ENCODE results near the gene EVI2A. TPM values are rescaled to one million over a fixed set of nuclear protein-coding genes. Genes with fewer than 3 reads are reported as not detected.

EVI2A gene
- total RNA-seq, 1 donor from 2014 or later, result 2.9 TPM

GRCh38 chr17:31286587-31286986 is 34.8 kb downstream of the EVI2A start:
- intact Hi-C loops (cut with micrococcal nuclease), result no loop called here
- Histone ChIP-seq H3K36me3 (peaks cover 28% of the 10 kb centered on the region), H3K27ac (replicated peaks) (no peak overlapping the region), H3K27me3 (ENCODE audit: low read depth) (no peaks in the 10 kb centered on the region), H3K4me1 (no peaks in the 10 kb centered on the region), H3K4me3 (no peak overlapping the region), H3K9me3 (replicated peaks) (no peaks in the 10 kb centered on the region)
- no peak for DNase-seq
- no peak for TF ChIP-seq CTCF (IDR thresholded peaks at IDR 0.05; ENCODE audit: borderline replicate concordance)

- no peak for TF ChIP-seq CTCF (IDR thresholded peaks at IDR 0.05; ENCODE audit: borderline replicate concordance)
- Histone ChIP-seq H3K36me3 (peaks cover 26% of the 10 kb centered on the region), H3K27ac (replicated peaks) (no peak overlapping the region), H3K9me3 (replicated peaks) (no peaks in the 10 kb centered on the region), H3K27me3 (ENCODE audit: low read depth) (no peaks in the 10 kb centered on the region), H3K4me3 (no peak overlapping the region), H3K4me1 (no peaks in the 10 kb centered on the region)
- intact Hi-C loops (cut with micrococcal nuclease), result no loop called here
- DNase-seq, result no peak
These were observed 37.6 kb downstream of the EVI2A start for GRCh38 chr17:31283841-31284240.

GRCh38 chr17:31281061-31281460 is 40.4 kb downstream of the EVI2A start:
- no peak overlapping the region for H3K4me3 ChIP-seq
- intact Hi-C loops (cut with micrococcal nuclease), result no loop called here
- DNase-seq, result no peak
- H3K36me3 ChIP-seq, result peaks cover 37% of the 10 kb centered on the region
- no peaks in the 10 kb centered on the region for H3K27me3 ChIP-seq (ENCODE audit: low read depth)
- no peak for TF ChIP-seq CTCF (IDR thresholded peaks at IDR 0.05; ENCODE audit: borderline replicate concordance)
- H3K27ac ChIP-seq (replicated peaks), result no peak overlapping the region
- no peaks in the 10 kb centered on the region for H3K9me3 ChIP-seq (replicated peaks)
- no peaks in the 10 kb centered on the region for H3K4me1 ChIP-seq

- no peak for DNase-seq
- intact Hi-C loops (cut with micrococcal nuclease), result no loop called here
These were observed 42.0 kb downstream of the EVI2A start for GRCh38 chr17:31279401-31279800.

GRCh38 chr17:31275116-31275515 is 46.3 kb downstream of the EVI2A start:
- DNase-seq, result no peak
- peaks cover 21% of the 10 kb centered on the region for H3K36me3 ChIP-seq
- intact Hi-C loops (cut with micrococcal nuclease), result no loop called here
- H3K27me3 ChIP-seq (ENCODE audit: low read depth), result no peaks in the 10 kb centered on the region
- no peak for TF ChIP-seq CTCF (IDR thresholded peaks at IDR 0.05; ENCODE audit: borderline replicate concordance)
- no peaks in the 10 kb centered on the region for H3K9me3 ChIP-seq (replicated peaks)
- H3K4me3 ChIP-seq, result no peak overlapping the region
- peak overlapping the region; percentile 8 for H3K27ac ChIP-seq (replicated peaks)
- H3K4me1 ChIP-seq, result peaks cover 32% of the 10 kb centered on the region

More at GRCh38 chr17:31279401-31279800, 42.0 kb downstream of the EVI2A start:
- H3K9me3 ChIP-seq (replicated peaks), result no peaks in the 10 kb centered on the region
- H3K4me3 ChIP-seq, result no peak overlapping the region
- H3K36me3 ChIP-seq, result peaks cover 37% of the 10 kb centered on the region
- no peak for TF ChIP-seq CTCF (IDR thresholded peaks at IDR 0.05; ENCODE audit: borderline replicate concordance)
- H3K4me1 ChIP-seq, result peaks cover 10% of the 10 kb centered on the region
- no peak overlapping the region for H3K27ac ChIP-seq (replicated peaks)
- no peaks in the 10 kb centered on the region for H3K27me3 ChIP-seq (ENCODE audit: low read depth)

GRCh38 chr17:31274252-31274651 is 47.2 kb downstream of the EVI2A start:
- TF ChIP-seq CTCF (IDR thresholded peaks at IDR 0.05; ENCODE audit: borderline replicate concordance), result no peak
- no peak for DNase-seq
- Histone ChIP-seq H3K27ac (replicated peaks) (peak overlapping the region; percentile 8), H3K4me3 (no peak overlapping the region), H3K36me3 (peaks cover 27% of the 10 kb centered on the region), H3K27me3 (ENCODE audit: low read depth) (no peaks in the 10 kb centered on the region), H3K4me1 (peaks cover 41% of the 10 kb centered on the region), H3K9me3 (replicated peaks) (no peaks in the 10 kb centered on the region)
- intact Hi-C loops (cut with micrococcal nuclease), result no loop called here
